Effector memory CD8-positive, alpha-beta T cell (primary cell): ENCODE results near the gene TM4SF18.
A peak's percentile ranks its signal among the peaks of the same experiment; 100 is the strongest.

Experiments used
- ATAC-seq: fragments of 150-1000 bp; cut with Tn5 transposase; replicated peaks from 2 replicates; pipeline ENCODE4 v1.10.0; 2021; ENCODE audit warnings: mild to moderate bottlenecking, moderate library complexity
- DNase-seq, 3 experiments: peaks; one replicate each; pipeline ENCODE4 v3.0.0; 2021
- H3K27ac Mint-ChIP-seq, 2 donors: one replicate each; pipeline ENCODE4 v1.8.0; 2022; ENCODE audit warnings: mild to moderate bottlenecking in 2 of 2, mixed read lengths in 2 of 2, moderate library complexity in 2 of 2
- H3K27me3 Mint-ChIP-seq, 2 donors: one replicate each; pipeline ENCODE4 v1.8.0; 2022; ENCODE audit warnings: mixed read lengths in 2 of 2
- H3K36me3 Mint-ChIP-seq: one replicate; pipeline ENCODE4 v1.8.0; 2022; ENCODE audit warnings: mild to moderate bottlenecking, moderate library complexity, mixed read lengths; ENCODE audit not compliant: insufficient read depth
- H3K4me1 Mint-ChIP-seq, 2 donors: one replicate each; pipeline ENCODE4 v1.8.0; 2022; ENCODE audit warnings: low read depth in 2 of 2, mixed read lengths in 2 of 2
- H3K4me3 Mint-ChIP-seq, 2 donors: one replicate each; pipeline ENCODE4 v1.8.0; 2022; ENCODE audit warnings: mild to moderate bottlenecking in 2 of 2, mixed read lengths in 2 of 2, moderate library complexity in 2 of 2
- H3K9me3 Mint-ChIP-seq, 2 donors: one replicate each; pipeline ENCODE4 v1.8.0; 2022; ENCODE audit warnings: mixed read lengths in 2 of 2

The TM4SF18 gene

GRCh38 chr3:149327156-149327555, 6.3 kb downstream of the TM4SF18 start:
- ATAC-seq (no peak), DNase-seq (no peak)
- no peaks in the 10 kb centered on the region for H3K4me1 Mint-ChIP-seq
- H3K4me3 Mint-ChIP-seq = no peak overlapping the region
- H3K27me3 Mint-ChIP-seq = peaks cover 8 to 12% of the 10 kb centered on the region in 2 donors
- no peak overlapping the region for H3K27ac Mint-ChIP-seq
- H3K9me3 Mint-ChIP-seq = no peaks in the 10 kb centered on the region
- no peaks in the 10 kb centered on the region for H3K36me3 Mint-ChIP-seq

DNA sequence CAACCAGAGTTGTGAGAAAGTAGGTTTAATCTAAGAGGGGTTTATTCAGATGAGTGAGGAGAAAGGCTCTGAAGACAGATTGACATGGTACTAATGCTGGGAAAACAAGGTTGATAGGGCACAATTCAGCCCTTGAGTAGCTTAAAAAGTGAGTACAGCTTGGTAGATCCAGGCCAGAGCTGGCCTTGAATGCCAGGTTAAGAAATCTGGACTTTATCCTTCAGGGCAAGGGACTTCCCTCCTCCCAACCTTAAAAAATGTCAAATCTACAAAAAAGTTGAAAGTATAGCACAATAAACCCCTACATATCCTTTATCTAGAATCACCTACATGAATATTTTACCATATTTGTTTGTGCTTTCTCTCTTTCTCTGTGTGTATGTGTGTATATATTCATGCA, 7.9 kb downstream of the TM4SF18 start:
- ATAC-seq (no peak), DNase-seq (no peak)
- Mint-ChIP-seq H3K36me3 (no peaks in the 10 kb centered on the region), H3K9me3 (no peaks in the 10 kb centered on the region), H3K4me1 (no peaks in the 10 kb centered on the region), H3K27me3 (peaks cover 8 to 12% of the 10 kb centered on the region in 2 donors), H3K4me3 (no peak overlapping the region), H3K27ac (no peak overlapping the region)

- Mint-ChIP-seq H3K9me3 (no peaks in the 10 kb centered on the region), H3K4me3 (no peak overlapping the region), H3K27ac (no peak overlapping the region), H3K27me3 (peaks cover 8 to 12% of the 10 kb centered on the region in 2 donors), H3K36me3 (no peaks in the 10 kb centered on the region), H3K4me1 (no peaks in the 10 kb centered on the region)
- no peak for DNase-seq
- no peak for ATAC-seq
These were observed 9.1 kb downstream of the TM4SF18 start for GRCh38 chr3:149324332-149324731.

DNA sequence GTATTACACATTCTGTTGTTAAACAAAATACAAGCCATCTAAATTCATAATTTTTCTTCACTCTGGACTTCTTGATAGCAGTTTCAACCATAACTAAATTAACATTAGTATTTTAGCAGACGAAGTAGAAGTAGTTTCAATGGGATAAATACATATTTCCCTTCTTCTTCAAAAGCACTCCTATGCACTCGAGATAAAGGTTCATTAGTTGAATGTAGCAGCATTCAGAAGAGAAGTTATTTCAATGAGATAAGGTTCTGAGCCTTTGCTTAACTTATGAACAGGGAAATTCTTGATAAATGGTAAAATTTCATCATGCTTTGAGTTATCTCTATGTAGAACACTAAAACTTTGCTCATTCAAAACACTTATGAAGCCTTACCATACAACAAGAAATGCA, 11.8 kb downstream of the TM4SF18 start:
- no peak overlapping the region for H3K4me3 Mint-ChIP-seq
- no peaks in the 10 kb centered on the region for H3K36me3 Mint-ChIP-seq
- H3K27ac Mint-ChIP-seq = no peak overlapping the region
- peaks cover 8 to 17% of the 10 kb centered on the region in 2 donors for H3K27me3 Mint-ChIP-seq
- no peaks in the 10 kb centered on the region for H3K9me3 Mint-ChIP-seq
- ATAC-seq (no peak), DNase-seq (no peak)
- H3K4me1 Mint-ChIP-seq = no peaks in the 10 kb centered on the region

GRCh38 chr3:149321136-149321535, 12.3 kb downstream of the TM4SF18 start:
- ATAC-seq (no peak), DNase-seq (no peak)
- Mint-ChIP-seq H3K36me3 (no peaks in the 10 kb centered on the region), H3K27ac (no peak overlapping the region), H3K9me3 (no peaks in the 10 kb centered on the region), H3K4me3 (no peak overlapping the region), H3K27me3 (peaks cover 8 to 17% of the 10 kb centered on the region in 2 donors), H3K4me1 (no peaks in the 10 kb centered on the region)

GRCh38 chr3:149319750-149320149, 13.7 kb downstream of the TM4SF18 start:
- ATAC-seq (no peak), DNase-seq (no peak)
- H3K4me3 Mint-ChIP-seq = no peak overlapping the region
- H3K9me3 Mint-ChIP-seq = no peaks in the 10 kb centered on the region
- H3K4me1 Mint-ChIP-seq = no peaks in the 10 kb centered on the region
- no peak overlapping the region for H3K27ac Mint-ChIP-seq
- H3K27me3 Mint-ChIP-seq = peaks cover 7 to 14% of the 10 kb centered on the region in 2 donors
- H3K36me3 Mint-ChIP-seq = no peaks in the 10 kb centered on the region

DNA sequence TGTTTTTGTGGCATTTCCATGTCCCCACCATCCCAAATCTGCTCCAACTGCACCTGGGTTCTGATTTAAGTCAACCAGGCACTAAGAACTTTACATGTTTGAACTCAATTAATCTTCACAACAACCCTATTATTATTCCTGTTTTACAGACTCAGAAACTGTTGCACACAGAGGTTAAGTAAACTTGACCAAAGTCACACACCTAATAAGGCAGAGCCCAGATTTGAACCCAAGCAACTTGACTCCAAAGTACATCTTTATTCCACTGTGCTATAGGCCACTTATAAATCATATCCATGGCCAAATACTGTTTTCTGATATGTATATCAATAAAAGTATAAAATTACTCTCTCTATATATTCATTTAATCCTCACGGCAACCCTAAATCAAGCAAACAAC, 16.4 kb downstream of the TM4SF18 start:
- Mint-ChIP-seq H3K4me3 (peak overlapping the region in 1 of 2 donors; percentile 2), H3K4me1 (no peaks in the 10 kb centered on the region), H3K36me3 (no peaks in the 10 kb centered on the region), H3K9me3 (no peaks in the 10 kb centered on the region), H3K27ac (no peak overlapping the region), H3K27me3 (peaks cover 20 to 27% of the 10 kb centered on the region in 2 donors)
- ATAC-seq = no peak
- DNase-seq = no peak

- ATAC-seq = no peak
- H3K27ac Mint-ChIP-seq = no peak overlapping the region
- DNase-seq = no peak
These were observed 17.0 kb downstream of the TM4SF18 start for GRCh38 chr3:149316437-149316836.

GRCh38 chr3:149315694-149316093, 17.7 kb downstream of the TM4SF18 start:
- Mint-ChIP-seq H3K4me1 (no peaks in the 10 kb centered on the region), H3K27ac (no peak overlapping the region), H3K36me3 (no peaks in the 10 kb centered on the region), H3K4me3 (no peak overlapping the region), H3K27me3 (peaks cover 32 to 41% of the 10 kb centered on the region in 2 donors), H3K9me3 (no peaks in the 10 kb centered on the region)
- no peak for DNase-seq
- ATAC-seq = no peak

More at GRCh38 chr3:149316437-149316836, 17.0 kb downstream of the TM4SF18 start:
- no peak overlapping the region for H3K4me3 Mint-ChIP-seq
- H3K27me3 Mint-ChIP-seq = peaks cover 27 to 33% of the 10 kb centered on the region in 2 donors
- H3K36me3 Mint-ChIP-seq = no peaks in the 10 kb centered on the region
- no peaks in the 10 kb centered on the region for H3K9me3 Mint-ChIP-seq
- no peaks in the 10 kb centered on the region for H3K4me1 Mint-ChIP-seq

- no peak for ATAC-seq
- no peak overlapping the region for H3K4me3 Mint-ChIP-seq
- H3K9me3 Mint-ChIP-seq = no peaks in the 10 kb centered on the region
- DNase-seq = no peak
- H3K27ac Mint-ChIP-seq = no peak overlapping the region
- H3K36me3 Mint-ChIP-seq = no peaks in the 10 kb centered on the region
- peaks cover 32 to 48% of the 10 kb centered on the region in 2 donors for H3K27me3 Mint-ChIP-seq
- no peaks in the 10 kb centered on the region for H3K4me1 Mint-ChIP-seq
These were observed 18.4 kb downstream of the TM4SF18 start for GRCh38 chr3:149314807-149315578.

GRCh38 chr3:149313542-149313941, 19.9 kb downstream of the TM4SF18 start:
- ATAC-seq (no peak), DNase-seq (no peak)
- no peaks in the 10 kb centered on the region for H3K36me3 Mint-ChIP-seq
- H3K9me3 Mint-ChIP-seq = no peaks in the 10 kb centered on the region
- H3K27me3 Mint-ChIP-seq = peaks cover 32 to 49% of the 10 kb centered on the region in 2 donors
- no peaks in the 10 kb centered on the region for H3K4me1 Mint-ChIP-seq
- no peak overlapping the region for H3K27ac Mint-ChIP-seq
- no peak overlapping the region for H3K4me3 Mint-ChIP-seq

GRCh38 chr3:149310796-149311534, 22.5 kb downstream of the TM4SF18 start:
- Mint-ChIP-seq H3K36me3 (no peaks in the 10 kb centered on the region), H3K4me3 (no peak overlapping the region), H3K4me1 (no peaks in the 10 kb centered on the region), H3K9me3 (no peaks in the 10 kb centered on the region), H3K27ac (no peak overlapping the region), H3K27me3 (peaks cover 32 to 62% of the 10 kb centered on the region in 2 donors)
- DNase-seq = no peak
- no peak for ATAC-seq

DNA sequence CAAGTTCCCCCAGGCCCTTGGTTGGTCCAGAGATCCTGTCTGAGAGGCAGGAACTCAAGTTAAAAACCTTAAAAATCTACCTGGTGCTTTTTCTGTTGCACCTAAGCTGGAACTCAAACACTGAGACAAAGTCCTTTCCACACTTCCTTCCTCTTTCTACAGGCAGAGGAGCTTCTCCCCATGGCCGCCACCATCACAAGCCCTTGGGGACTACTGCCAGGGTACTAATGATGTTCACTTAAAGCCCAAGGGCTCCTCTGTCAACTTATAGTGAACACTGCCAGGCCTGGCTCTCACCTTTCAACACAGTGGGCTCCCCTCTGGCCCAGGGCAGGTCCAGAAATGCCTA, 26.0 kb downstream of the TM4SF18 start:
- Mint-ChIP-seq H3K27me3 (peaks cover 26 to 47% of the 10 kb centered on the region in 2 donors), H3K4me3 (no peak overlapping the region), H3K4me1 (no peaks in the 10 kb centered on the region), H3K36me3 (no peaks in the 10 kb centered on the region), H3K27ac (no peak overlapping the region), H3K9me3 (no peaks in the 10 kb centered on the region)
- DNase-seq (no peak), ATAC-seq (no peak)
